ENCODE measurements around the gene RFC1. TPM values are rescaled to one million over a fixed set of nuclear protein-coding genes. Genes with fewer than 3 reads are reported as not detected.

The RFC1 gene
- total and polyA plus RNA-seq, 2 donors (not counting 1 experiment from before 2014, with no cell fraction given): 31.3 to 44.4 TPM

GRCh38 chr4:39369301-39369700, 3.1 kb upstream of the RFC1 start:
- H3K9ac ChIP-seq (ENCODE audit: insufficient read depth, low read length): no peak overlapping the region
- no peak overlapping the region for H3K4me2 ChIP-seq (ENCODE audit: extremely low read depth, insufficient read depth, low read length)
- H3K4me3 ChIP-seq (replicated peaks in 1 of 4; ENCODE audit: control extremely low read depth in 1 of 4, insufficient read depth in 1 of 4, low read depth in 3 of 4, low read length in 4 of 4): no peak overlapping the region
- no peak overlapping the region for H2AFZ ChIP-seq (ENCODE audit: low read length)
- H3K4me1 ChIP-seq (ENCODE audit: control insufficient read depth, extremely low read depth, insufficient read depth, low read length): no peaks in the 10 kb centered on the region
- H4K20me1 ChIP-seq (ENCODE audit: control insufficient read depth, extremely low read depth, insufficient read depth, low read length): no peaks in the 10 kb centered on the region
- peaks cover 18% of the 10 kb centered on the region for H3K79me2 ChIP-seq (ENCODE audit: control insufficient read depth, insufficient read depth, low read length)
- no peaks in the 10 kb centered on the region for H3K9me3 ChIP-seq (ENCODE audit: control insufficient read depth, insufficient read depth, low read depth, low read length)
- no peaks in the 10 kb centered on the region for H3K36me3 ChIP-seq (ENCODE audit: control insufficient read depth, insufficient read depth, low read length)
- TF ChIP-seq EZH2 (IDR thresholded peaks at IDR 0.05; ENCODE audit: low read length, missing control alignments) (no peak), CTCF (conservative IDR thresholded peaks at IDR 0.05 in 1 of 2, IDR thresholded peaks at IDR 0.05 in 1 of 2; ENCODE audit: low read depth in 1 of 2, low read length in 2 of 2) (no peak)
- H3K27ac ChIP-seq (ENCODE audit: insufficient read depth, low read length): no peak overlapping the region
- no peak for DNase-seq (ENCODE audit: low read depth in 2 of 2)
- no peaks in the 10 kb centered on the region for H3K27me3 ChIP-seq (ENCODE audit: control insufficient read depth, insufficient read depth, low read length)

GRCh38 chr4:39367166-39367565, 1.0 kb upstream of the RFC1 start:
- no peaks in the 10 kb centered on the region for H3K9me3 ChIP-seq (ENCODE audit: control insufficient read depth, insufficient read depth, low read depth, low read length)
- H3K27me3 ChIP-seq (ENCODE audit: control insufficient read depth, insufficient read depth, low read length): no peaks in the 10 kb centered on the region
- H4K20me1 ChIP-seq (ENCODE audit: control insufficient read depth, extremely low read depth, insufficient read depth, low read length): no peaks in the 10 kb centered on the region
- no peak overlapping the region for H2AFZ ChIP-seq (ENCODE audit: low read length)
- H3K9ac ChIP-seq (ENCODE audit: insufficient read depth, low read length): no peak overlapping the region
- no peak for DNase-seq (ENCODE audit: low read depth in 2 of 2)
- no peak overlapping the region for H3K4me2 ChIP-seq (ENCODE audit: extremely low read depth, insufficient read depth, low read length)
- TF ChIP-seq CTCF (conservative IDR thresholded peaks at IDR 0.05 in 1 of 2, IDR thresholded peaks at IDR 0.05 in 1 of 2; ENCODE audit: low read depth in 1 of 2, low read length in 2 of 2) (no peak), EZH2 (IDR thresholded peaks at IDR 0.05; ENCODE audit: low read length, missing control alignments) (no peak)
- H3K4me3 ChIP-seq (replicated peaks in 1 of 4; ENCODE audit: control extremely low read depth in 1 of 4, insufficient read depth in 1 of 4, low read depth in 3 of 4, low read length in 4 of 4): no peak overlapping the region
- no peaks in the 10 kb centered on the region for H3K36me3 ChIP-seq (ENCODE audit: control insufficient read depth, insufficient read depth, low read length)
- H3K27ac ChIP-seq (ENCODE audit: insufficient read depth, low read length): no peak overlapping the region
- peaks cover 34% of the 10 kb centered on the region for H3K79me2 ChIP-seq (ENCODE audit: control insufficient read depth, insufficient read depth, low read length)
- H3K4me1 ChIP-seq (ENCODE audit: control insufficient read depth, extremely low read depth, insufficient read depth, low read length): peaks cover 3% of the 10 kb centered on the region

GRCh38 chr4:39365360-39365759, 802 bp downstream of the RFC1 start:
- H3K79me2 ChIP-seq (ENCODE audit: control insufficient read depth, insufficient read depth, low read length): peaks cover 49% of the 10 kb centered on the region
- no peaks in the 10 kb centered on the region for H3K36me3 ChIP-seq (ENCODE audit: control insufficient read depth, insufficient read depth, low read length)
- H3K27ac ChIP-seq (ENCODE audit: insufficient read depth, low read length): peak overlapping the region; percentile 86
- H3K4me1 ChIP-seq (ENCODE audit: control insufficient read depth, extremely low read depth, insufficient read depth, low read length): peaks cover 3% of the 10 kb centered on the region
- H3K9ac ChIP-seq (ENCODE audit: insufficient read depth, low read length): peak overlapping the region; percentile 91
- no peak for DNase-seq (ENCODE audit: low read depth in 2 of 2)
- no peak overlapping the region for H2AFZ ChIP-seq (ENCODE audit: low read length)
- H3K4me2 ChIP-seq (ENCODE audit: extremely low read depth, insufficient read depth, low read length): peak overlapping the region; percentile 92
- TF ChIP-seq EZH2 (IDR thresholded peaks at IDR 0.05; ENCODE audit: low read length, missing control alignments) (no peak), CTCF (conservative IDR thresholded peaks at IDR 0.05 in 1 of 2, IDR thresholded peaks at IDR 0.05 in 1 of 2; ENCODE audit: low read depth in 1 of 2, low read length in 2 of 2) (no peak)
- no peaks in the 10 kb centered on the region for H3K9me3 ChIP-seq (ENCODE audit: control insufficient read depth, insufficient read depth, low read depth, low read length)
- no peaks in the 10 kb centered on the region for H4K20me1 ChIP-seq (ENCODE audit: control insufficient read depth, extremely low read depth, insufficient read depth, low read length)
- no peaks in the 10 kb centered on the region for H3K27me3 ChIP-seq (ENCODE audit: control insufficient read depth, insufficient read depth, low read length)
- peak overlapping the region; percentile 76 to 94 (median 86) for H3K4me3 ChIP-seq (replicated peaks in 1 of 4; ENCODE audit: control extremely low read depth in 1 of 4, insufficient read depth in 1 of 4, low read depth in 3 of 4, low read length in 4 of 4)

Measured in fibroblast of lung (primary cell).